Neural cell (in vitro differentiated cells): ENCODE measurements around the gene SOX9.

Experiments
- CTCF ChIP-seq: fragments of 450-650 bp; IDR thresholded peaks from 2 replicates; pipeline ENCODE4 v1.5.1; 2014; ENCODE audit warnings: antibody characterized with exemption, mild to moderate bottlenecking, moderate library complexity; ENCODE audit not compliant: poor library complexity, severe bottlenecking
- EP300 ChIP-seq: fragments of 450-650 bp; conservative IDR thresholded peaks from 2 replicates; pipeline ENCODE4 v1.6.1; 2014; ENCODE audit warnings: antibody characterized with exemption, mild to moderate bottlenecking, moderate library complexity; ENCODE audit not compliant: poor library complexity, severe bottlenecking
- EZH2 ChIP-seq: fragments of 200-600, 300-800 bp; shearing (Covaris generic), sonication (generic); IDR thresholded peaks from 2 replicates; pipeline ENCODE4 v1.6.1; 2014; ENCODE audit warnings: antibody characterized with exemption, low read length, borderline replicate concordance, mild to moderate bottlenecking; ENCODE audit not compliant: insufficient read depth, poor library complexity, severe bottlenecking
- REST ChIP-seq: IDR thresholded peaks from 2 replicates; pipeline ENCODE4 v1.6.1; 2012; ENCODE audit warnings: borderline replicate concordance
- SMC3 ChIP-seq: fragments of 450-650 bp; conservative IDR thresholded peaks from 2 replicates; pipeline ENCODE4 v1.6.1; 2014; ENCODE audit warnings: antibody characterized with exemption, mild to moderate bottlenecking, moderate library complexity; ENCODE audit not compliant: poor library complexity
- TAF1 ChIP-seq: IDR thresholded peaks from 2 replicates; pipeline ENCODE4 v1.6.1; 2012; ENCODE audit warnings: low read depth

- TF ChIP-seq CTCF = no peak
- no peak for TF ChIP-seq TAF1
- no peak for TF ChIP-seq SMC3
- TF ChIP-seq EP300 = no peak
- no peak for TF ChIP-seq REST
- TF ChIP-seq EZH2 = no peak
Measured at GRCh38 chr17:72152387-72152929, 31.6 kb downstream of the SOX9 start.
